Thoracic aorta (tissue), 2 donors: Measurements from ENCODE around the gene CYRIA. TPM values are rescaled to one million over a fixed set of nuclear protein-coding genes. Genes with fewer than 3 reads are reported as not detected.

Source experiments
- ATAC-seq: fragments of 150-250 bp; one replicate; pipeline ENCODE4 v1.8.0; 2017; ENCODE audit warnings: low read depth; ENCODE audit not compliant: insufficient number of reproducible peaks, low FRiP score
- DNase-seq: peaks from one replicate; pipeline ENCODE4 v3.0.0-alpha.2; 2020; ENCODE audit warnings: low spot score
- H3K27ac ChIP-seq, 2 donors: fragments of 200-600 bp; sonication (generic); 1 replicate in 1 of 2; 2 replicates in 1 of 2; pipeline ENCODE4 v1.5.1; 2016; ENCODE audit warnings: mild to moderate bottlenecking in 2 of 2, moderate library complexity in 2 of 2
- H3K27me3 ChIP-seq: fragments of 200-600 bp; sonication (generic); replicated peaks from 2 replicates; pipeline ENCODE4 v1.6.0; 2016; ENCODE audit warnings: mild to moderate bottlenecking; ENCODE audit not compliant: insufficient read depth
- H3K36me3 ChIP-seq: fragments of 200-600 bp; sonication (generic); one replicate; pipeline ENCODE4 v1.5.1; 2016
- H3K4me1 ChIP-seq, 2 donors: fragments of 200-600 bp; sonication (generic); 1 replicate in 1 of 2; 2 replicates in 1 of 2; pipeline versions ENCODE4 v1.5.1 to v1.6.0; 2016; ENCODE audit warnings: low read depth in 2 of 2, mild to moderate bottlenecking in 1 of 2; ENCODE audit not compliant: control insufficient read depth in 1 of 2
- H3K4me3 ChIP-seq: fragments of 200-600 bp; sonication (generic); 2 replicates; pipeline ENCODE4 v1.5.1; 2016; ENCODE audit warnings: mild to moderate bottlenecking
- H3K9me3 ChIP-seq: fragments of 200-600 bp; sonication (generic); 2 replicates; pipeline ENCODE4 v1.5.1; 2016
- CTCF ChIP-seq: fragments of 200-600 bp; sonication (generic); IDR thresholded peaks from one replicate; pipeline ENCODE4 v1.5.1; 2019; ENCODE audit warnings: antibody characterized with exemption
- total RNA-seq, 2 donors: library from RNA; depleted of rRNA; stranded (reverse); fragments of >200 nt; gene quantifications; one replicate each; pipeline versions ENCODE4 v1.1.0 to v1.2.3, GENCODE V29; 2016

Gene CYRIA
- total RNA-seq, 2 donors from 2014 or later = 5.6 to 12.5 TPM

DNA sequence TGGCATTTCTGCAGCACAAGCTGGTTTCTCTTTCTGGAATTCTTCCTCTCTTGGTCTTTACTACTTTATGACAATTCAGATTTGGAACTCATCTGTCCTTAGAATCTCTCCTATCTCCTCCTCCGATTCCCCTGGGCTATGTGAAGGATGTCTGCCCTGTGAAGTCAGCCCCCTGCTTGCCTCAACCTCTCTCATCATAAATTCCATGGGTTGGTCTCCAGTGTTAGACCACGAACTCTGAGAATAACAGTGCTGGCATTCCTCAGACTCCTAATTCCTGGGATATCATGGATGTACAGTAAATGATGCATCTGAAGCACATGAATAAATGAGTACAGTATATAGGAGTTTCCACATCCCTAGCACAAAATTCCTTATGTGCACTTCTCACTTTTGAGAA is 21.0 kb upstream of the CYRIA start:
- Histone ChIP-seq H3K27ac (no peak overlapping the region), H3K27me3 (no peaks in the 10 kb centered on the region), H3K4me3 (no peak overlapping the region), H3K9me3 (no peaks in the 10 kb centered on the region), H3K36me3 (no peaks in the 10 kb centered on the region), H3K4me1 (no peaks in the 10 kb centered on the region)
- DNase-seq (no peak), ATAC-seq (no peak)
- no peak for TF ChIP-seq CTCF

- Histone ChIP-seq H3K27ac (no peak overlapping the region), H3K27me3 (no peaks in the 10 kb centered on the region), H3K4me1 (no peaks in the 10 kb centered on the region), H3K36me3 (no peaks in the 10 kb centered on the region), H3K9me3 (no peaks in the 10 kb centered on the region), H3K4me3 (no peak overlapping the region)
- ATAC-seq = no peak
- no peak for TF ChIP-seq CTCF
- no peak for DNase-seq
Measured at GRCh38 chr2:16685340-16685715, 19.7 kb upstream of the CYRIA start.

DNA sequence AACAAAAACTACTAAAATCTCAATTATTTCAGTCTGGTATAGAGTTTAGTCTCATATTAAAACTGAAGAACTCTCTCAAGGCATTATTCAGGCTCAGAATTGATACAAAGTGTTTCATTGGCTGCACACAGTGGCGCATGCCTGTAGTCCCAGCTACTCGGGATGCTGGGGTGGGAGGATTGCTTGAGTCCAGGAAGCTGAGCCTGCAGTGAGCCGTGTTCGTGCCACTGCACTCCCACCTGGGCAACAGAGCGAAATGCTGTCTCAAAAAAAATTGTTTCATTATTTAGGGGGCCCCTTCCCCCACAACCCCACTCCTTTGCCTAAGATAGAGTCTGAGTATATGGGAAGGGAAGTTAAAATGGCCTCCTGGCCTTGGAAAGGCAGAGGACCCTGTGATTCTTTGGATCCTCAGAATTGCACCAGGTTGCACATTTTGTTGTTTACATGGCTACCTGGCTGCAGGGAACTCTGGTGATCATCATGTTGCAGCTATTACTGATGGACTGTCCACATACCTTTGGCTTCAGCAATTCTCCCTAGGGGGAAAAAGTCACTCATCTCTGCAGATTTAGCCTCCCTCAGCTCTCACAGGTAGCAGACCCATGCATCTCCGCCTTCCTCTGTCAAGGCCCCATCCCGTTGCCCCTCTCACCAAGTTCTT is 19.2 kb upstream of the CYRIA start:
- Histone ChIP-seq H3K36me3 (no peaks in the 10 kb centered on the region), H3K4me3 (no peak overlapping the region), H3K9me3 (no peaks in the 10 kb centered on the region), H3K27ac (no peak overlapping the region), H3K4me1 (no peaks in the 10 kb centered on the region), H3K27me3 (no peaks in the 10 kb centered on the region)
- ATAC-seq (no peak), DNase-seq (no peak)
- no peak for TF ChIP-seq CTCF

GRCh38 chr2:16683576-16683975 is 17.9 kb upstream of the CYRIA start:
- Histone ChIP-seq H3K9me3 (no peaks in the 10 kb centered on the region), H3K27me3 (no peaks in the 10 kb centered on the region), H3K4me1 (no peaks in the 10 kb centered on the region), H3K36me3 (no peaks in the 10 kb centered on the region), H3K4me3 (no peak overlapping the region), H3K27ac (no peak overlapping the region)
- DNase-seq (no peak), ATAC-seq (no peak)
- TF ChIP-seq CTCF = no peak

- DNase-seq (no peak), ATAC-seq (no peak)
- Histone ChIP-seq H3K4me3 (no peak overlapping the region), H3K9me3 (peaks cover 8% of the 10 kb centered on the region), H3K36me3 (no peaks in the 10 kb centered on the region), H3K27me3 (no peaks in the 10 kb centered on the region), H3K4me1 (no peaks in the 10 kb centered on the region), H3K27ac (no peak overlapping the region)
- TF ChIP-seq CTCF = no peak
Measured at GRCh38 chr2:16682431-16683118, 16.9 kb upstream of the CYRIA start.
